ENCODE results near the gene CDKN2AIP.

The CDKN2AIP gene

DNA sequence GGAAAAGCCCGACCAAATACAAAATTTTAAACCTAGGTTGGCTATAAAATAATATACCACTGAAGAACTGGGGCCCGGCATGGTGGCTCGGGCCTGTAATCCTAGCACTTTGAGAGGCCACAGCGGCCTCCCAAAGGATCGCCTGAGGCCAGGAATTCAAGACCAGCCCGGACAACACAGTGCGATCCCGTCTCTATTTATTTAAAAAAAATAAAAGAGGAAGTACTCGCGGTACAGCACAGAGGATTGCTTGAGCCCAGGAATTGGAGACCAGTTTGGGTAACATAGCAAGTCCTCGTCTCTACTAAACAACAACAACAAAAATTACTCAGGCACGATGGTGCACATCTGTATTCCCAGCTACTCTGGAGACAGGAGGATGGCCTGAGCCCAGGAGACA, 44.8 kb upstream of the CDKN2AIP start:
- no peak for DNase-seq (ENCODE audit: extremely low read depth, low read depth)
- TF ChIP-seq, protein P1, sequence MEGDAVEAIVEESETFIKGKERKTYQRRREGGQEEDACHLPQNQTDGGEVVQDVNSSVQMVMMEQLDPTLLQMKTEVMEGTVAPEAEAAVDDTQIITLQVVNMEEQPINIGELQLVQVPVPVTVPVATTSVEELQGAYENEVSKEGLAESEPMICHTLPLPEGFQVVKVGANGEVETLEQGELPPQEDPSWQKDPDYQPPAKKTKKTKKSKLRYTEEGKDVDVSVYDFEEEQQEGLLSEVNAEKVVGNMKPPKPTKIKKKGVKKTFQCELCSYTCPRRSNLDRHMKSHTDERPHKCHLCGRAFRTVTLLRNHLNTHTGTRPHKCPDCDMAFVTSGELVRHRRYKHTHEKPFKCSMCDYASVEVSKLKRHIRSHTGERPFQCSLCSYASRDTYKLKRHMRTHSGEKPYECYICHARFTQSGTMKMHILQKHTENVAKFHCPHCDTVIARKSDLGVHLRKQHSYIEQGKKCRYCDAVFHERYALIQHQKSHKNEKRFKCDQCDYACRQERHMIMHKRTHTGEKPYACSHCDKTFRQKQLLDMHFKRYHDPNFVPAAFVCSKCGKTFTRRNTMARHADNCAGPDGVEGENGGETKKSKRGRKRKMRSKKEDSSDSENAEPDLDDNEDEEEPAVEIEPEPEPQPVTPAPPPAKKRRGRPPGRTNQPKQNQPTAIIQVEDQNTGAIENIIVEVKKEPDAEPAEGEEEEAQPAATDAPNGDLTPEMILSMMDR (IDR thresholded peaks at IDR 0.05; ENCODE audit: low read depth, low read length): no peak

DNA sequence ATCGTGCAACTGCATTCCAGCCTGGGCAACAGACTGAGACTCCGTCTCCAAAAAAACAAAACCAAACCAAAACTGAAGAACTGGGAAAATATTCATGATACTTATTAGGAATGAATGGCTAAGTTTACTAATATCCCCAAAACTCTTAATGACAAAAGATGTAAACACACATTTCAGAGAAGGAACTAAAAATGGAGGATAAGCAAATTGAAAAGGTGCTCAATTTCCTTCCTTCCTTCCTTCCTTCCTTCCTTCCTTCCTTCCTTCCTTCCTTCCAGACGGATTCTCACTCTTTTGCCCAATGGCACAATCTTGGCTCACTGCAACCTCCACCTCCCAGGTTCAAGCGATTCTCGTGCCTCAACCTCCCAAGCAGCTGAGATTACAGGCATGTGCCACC, 44.4 kb upstream of the CDKN2AIP start:
- TF ChIP-seq, protein P1 (IDR thresholded peaks at IDR 0.05; ENCODE audit: low read depth, low read length): no peak
- DNase-seq (ENCODE audit: extremely low read depth, low read depth): no peak

- DNase-seq (ENCODE audit: extremely low read depth, low read depth): no peak
- TF ChIP-seq, protein P1 (IDR thresholded peaks at IDR 0.05; ENCODE audit: low read depth, low read length): no peak
Observed at GRCh38 chr4:183401473-183401872, 43.0 kb upstream of the CDKN2AIP start.

- DNase-seq (ENCODE audit: extremely low read depth, low read depth): no peak
- TF ChIP-seq, protein P1 (IDR thresholded peaks at IDR 0.05; ENCODE audit: low read depth, low read length): no peak
Observed at GRCh38 chr4:183402771-183403170, 41.7 kb upstream of the CDKN2AIP start.

DNA sequence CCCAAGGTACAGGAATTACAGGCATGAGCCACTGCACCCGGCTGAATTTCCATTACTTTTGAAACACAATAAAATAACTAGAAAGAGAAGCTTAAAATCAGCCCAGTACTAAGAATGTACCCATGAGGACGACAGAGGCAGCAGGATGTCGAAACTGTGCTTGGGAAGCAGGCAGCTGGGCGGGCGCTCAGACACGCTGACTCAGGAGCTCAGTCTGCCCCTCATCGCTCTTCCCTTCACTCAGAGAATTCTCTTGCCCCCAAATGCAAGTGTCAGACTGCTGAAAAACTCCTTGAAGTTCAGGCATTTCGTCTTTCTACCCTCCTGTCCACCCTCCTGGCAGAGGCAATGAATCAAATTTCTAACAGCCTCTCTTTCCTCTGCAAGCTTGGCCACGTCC, 41.0 kb upstream of the CDKN2AIP start:
- DNase-seq (ENCODE audit: extremely low read depth, low read depth): no peak
- TF ChIP-seq, protein P1 (IDR thresholded peaks at IDR 0.05; ENCODE audit: low read depth, low read length): no peak

- no peak for DNase-seq (ENCODE audit: extremely low read depth, low read depth)
- TF ChIP-seq, protein P1 (IDR thresholded peaks at IDR 0.05; ENCODE audit: low read depth, low read length): no peak
Observed at GRCh38 chr4:183403961-183404360, 40.5 kb upstream of the CDKN2AIP start.

DNA sequence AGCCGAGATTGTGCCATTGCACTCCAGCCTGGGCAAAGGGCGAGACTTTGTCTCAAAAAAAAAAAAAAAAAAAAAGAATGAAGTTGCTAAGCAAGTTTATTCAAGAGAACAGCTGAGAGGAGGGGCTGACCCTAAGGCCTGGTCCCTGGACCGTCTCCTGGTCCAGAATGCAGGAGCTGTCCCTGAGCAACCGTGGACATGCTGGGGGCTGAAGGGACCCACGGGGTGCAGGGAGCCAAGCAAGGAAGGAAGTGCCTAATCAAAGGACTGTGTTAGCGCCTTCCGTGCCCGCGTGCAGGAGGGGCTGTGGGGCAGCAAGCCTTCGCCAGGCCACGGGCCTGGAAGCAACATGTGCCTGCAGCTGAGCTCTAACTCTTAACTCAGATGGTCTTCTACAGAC, 39.1 kb upstream of the CDKN2AIP start:
- TF ChIP-seq, protein P1 (IDR thresholded peaks at IDR 0.05; ENCODE audit: low read depth, low read length): no peak
- DNase-seq (ENCODE audit: extremely low read depth, low read depth): no peak

All from AG09319 (cell line).